GM12873 (cell line): ENCODE results near the gene TERF2IP.

ENCODE experiments used
- CTCF ChIP-seq: IDR thresholded peaks from 2 replicates; pipeline ENCODE4 v1.5.1; 2012; ENCODE audit warnings: low read depth, mild to moderate bottlenecking, moderate library complexity, low read length, control low read depth; ENCODE audit not compliant: insufficient read depth; ENCODE audit errors: missing control alignments

Gene TERF2IP

DNA sequence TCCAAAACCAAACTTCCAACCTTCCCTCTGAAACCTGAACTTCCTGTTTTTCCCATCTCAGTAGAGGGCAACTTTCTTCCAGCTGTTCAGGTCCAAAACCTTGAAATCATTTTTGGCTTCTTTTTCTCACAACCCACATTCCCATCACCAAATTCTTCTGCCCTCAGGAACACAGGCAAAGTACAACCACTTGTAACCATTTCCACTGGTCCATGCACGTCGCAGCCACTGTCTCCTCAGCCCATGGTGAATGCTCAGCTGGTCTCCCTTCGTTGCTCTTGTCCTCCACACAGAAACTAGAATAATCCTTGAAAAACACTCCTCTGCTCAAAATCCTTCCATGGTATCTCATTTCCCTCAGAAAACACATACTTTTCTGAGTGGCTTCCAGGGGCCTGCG is 20.8 kb upstream of the TERF2IP start:
- TF ChIP-seq CTCF = no peak

DNA sequence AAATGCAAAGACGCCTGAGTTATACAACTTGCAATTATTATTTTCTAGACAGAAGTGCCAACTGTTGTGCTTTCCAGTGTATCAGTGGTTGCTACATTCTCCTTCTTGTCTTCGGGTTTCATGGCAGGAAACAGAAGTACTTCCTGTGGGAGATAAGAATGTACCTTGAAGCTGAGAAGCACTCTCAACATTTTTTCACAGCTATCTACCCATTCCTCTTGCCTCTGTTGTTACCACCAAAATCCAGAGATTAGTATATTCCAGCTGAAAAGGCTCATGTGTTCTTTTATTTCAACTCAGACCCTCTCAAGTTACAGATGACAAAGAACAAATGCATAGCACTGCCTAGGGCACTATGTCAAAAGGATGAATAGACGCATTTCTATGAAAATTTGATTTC is 19.7 kb upstream of the TERF2IP start:
- no peak for TF ChIP-seq CTCF

DNA sequence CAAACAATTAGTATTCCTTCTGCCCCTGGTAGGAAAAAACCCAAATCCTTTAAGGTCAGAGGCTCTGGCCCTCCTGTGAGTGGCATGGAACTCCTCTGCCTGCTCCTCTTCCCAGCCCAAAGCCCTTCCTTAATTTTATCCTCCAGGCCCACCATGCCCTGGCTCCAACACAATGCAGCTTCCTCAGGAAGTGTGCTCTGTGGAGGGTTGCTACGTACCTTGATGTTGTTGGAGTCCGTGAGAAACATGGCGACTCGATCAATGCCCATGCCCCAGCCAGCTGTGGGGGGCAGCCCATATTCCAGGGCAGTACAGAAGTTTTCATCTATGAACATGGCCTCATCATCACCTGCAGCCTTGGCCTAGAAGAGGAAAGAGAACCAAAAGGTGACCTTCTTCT is 19.2 kb upstream of the TERF2IP start:
- no peak for TF ChIP-seq CTCF

- TF ChIP-seq CTCF = no peak
Measured at GRCh38 chr16:75629132-75629531, 18.4 kb upstream of the TERF2IP start.

- TF ChIP-seq CTCF = no peak
Measured at GRCh38 chr16:75630052-75630451, 17.5 kb upstream of the TERF2IP start.

GRCh38 chr16:75632857-75633256 is 14.7 kb upstream of the TERF2IP start:
- no peak for TF ChIP-seq CTCF

DNA sequence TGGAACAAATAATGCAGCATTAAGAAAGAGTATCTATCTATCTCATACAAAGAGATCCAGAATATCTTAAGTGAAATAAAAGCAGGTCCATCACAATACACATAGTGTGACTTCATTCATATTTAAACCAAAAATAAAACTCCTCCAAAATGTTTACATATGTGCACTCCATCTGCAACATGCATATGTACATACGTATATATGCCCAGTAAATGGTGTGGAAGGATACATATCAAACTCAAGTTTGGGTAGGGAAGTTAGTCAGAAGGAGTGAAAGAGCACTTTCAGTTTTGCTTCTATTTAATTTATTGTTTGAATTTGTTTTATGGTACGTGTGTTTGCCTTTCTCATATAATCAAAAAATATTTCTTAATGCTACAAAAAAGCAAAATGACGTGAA is 12.5 kb upstream of the TERF2IP start:
- TF ChIP-seq CTCF = no peak

DNA sequence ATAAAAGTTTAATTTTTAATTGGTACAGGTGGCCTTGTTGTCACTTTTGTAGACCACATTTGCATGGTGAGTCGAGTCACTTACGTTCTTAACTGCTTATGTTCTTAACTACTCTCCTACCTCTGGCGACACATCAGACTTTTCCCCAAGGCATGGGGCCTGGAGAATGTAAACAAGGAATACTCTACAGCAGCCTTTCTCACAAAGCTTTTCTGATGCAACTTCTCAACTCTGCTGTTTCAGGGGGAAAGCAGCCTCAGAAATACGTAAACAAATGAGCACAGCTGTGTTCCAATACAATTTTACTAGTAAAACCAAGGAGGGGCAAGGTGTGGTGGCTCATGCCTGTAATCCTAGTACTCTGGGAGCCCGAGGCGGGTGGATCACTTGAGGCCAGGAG is 7.0 kb upstream of the TERF2IP start:
- TF ChIP-seq CTCF = no peak
